ENCODE results near the gene HTR4.

DNA sequence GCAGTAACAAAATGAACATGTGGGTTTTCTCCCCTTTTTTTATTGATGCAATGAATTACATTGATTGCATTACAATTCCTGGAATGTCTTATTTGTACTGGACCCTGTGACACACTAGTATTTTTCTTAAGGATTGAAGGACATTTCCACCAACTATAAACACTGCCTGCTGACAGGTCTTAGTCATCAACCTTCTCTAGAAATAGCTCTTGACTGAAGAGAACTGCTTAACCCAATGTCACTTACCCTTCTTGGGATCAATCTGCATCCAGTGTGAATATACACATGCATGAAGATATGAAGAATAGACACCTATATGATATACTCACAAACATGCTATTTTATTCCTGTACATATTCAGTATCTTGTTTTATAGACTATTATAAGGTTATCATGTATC is 140.0 kb downstream of the HTR4 start:
- TF ChIP-seq CTCF (IDR thresholded peaks at IDR 0.05) (no peak), POLR2AphosphoS5 (IDR thresholded peaks at IDR 0.05) (no peak)
